COLO668 (cell line): ENCODE results near the gene C10orf95.

Experiments
- DNase-seq: peaks from one replicate; lab custom pipeline; 2025; ENCODE audit not compliant: unreplicated experiment; lab: John Stamatoyannopoulos, UW

The C10orf95 gene

DNA sequence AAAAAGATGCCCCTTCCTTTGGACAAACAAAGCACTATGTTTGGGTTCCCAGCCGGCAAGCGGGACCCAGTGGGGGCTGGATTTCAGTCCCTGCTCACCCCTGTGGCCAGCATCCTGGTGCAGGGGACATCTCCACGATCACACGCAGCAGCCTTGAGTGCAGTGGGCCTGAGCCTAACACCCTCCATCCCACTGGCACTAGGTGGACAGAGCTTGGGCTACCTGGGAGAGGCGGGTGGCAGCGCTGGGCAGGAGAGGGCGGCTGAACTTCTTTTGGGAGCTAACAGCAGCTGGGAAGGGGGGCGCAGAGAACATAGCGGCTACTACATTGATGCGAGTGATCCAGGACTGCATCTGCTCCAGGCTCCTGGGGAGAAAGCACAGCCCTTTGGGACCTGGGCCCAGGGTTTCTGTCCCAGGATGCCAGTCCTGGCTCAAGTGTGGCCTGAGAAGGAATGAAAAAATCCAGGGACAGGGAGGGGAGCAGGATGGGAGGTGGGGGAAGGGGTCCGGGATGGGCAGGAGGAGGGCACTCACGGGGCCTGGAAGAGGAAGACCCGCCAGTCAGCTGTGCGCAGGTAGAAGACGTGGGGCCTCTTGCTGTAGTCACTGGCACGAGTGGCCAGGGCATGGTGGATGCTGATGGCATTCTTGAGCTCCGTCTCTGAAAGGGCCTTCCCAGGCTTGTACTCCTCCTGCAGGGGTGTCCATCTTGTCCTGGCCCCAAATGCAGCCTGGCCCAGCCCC, 46.8 kb downstream of the C10orf95 start:
- DNase-seq: no peak

DNA sequence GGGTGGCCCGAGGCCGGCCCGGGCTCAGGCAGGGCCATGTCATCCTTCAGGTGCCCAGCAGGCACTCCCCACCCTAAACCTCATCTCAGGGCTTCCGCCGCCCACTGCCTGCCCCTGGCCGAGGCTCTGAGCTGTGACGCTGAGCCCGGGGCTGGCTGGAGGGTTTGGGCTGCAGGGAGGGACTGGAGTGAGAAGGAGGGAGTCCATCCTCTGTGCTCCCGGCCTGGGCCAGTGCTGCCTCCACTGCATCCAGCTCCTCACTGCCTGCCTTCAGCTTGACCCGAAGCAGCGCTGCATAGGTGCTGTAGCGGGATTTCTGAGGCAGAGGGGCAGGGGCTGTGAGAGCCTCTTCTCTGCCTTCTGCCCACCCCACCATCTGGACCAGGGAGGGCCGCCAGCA, 48.2 kb downstream of the C10orf95 start:
- DNase-seq: no peak

DNA sequence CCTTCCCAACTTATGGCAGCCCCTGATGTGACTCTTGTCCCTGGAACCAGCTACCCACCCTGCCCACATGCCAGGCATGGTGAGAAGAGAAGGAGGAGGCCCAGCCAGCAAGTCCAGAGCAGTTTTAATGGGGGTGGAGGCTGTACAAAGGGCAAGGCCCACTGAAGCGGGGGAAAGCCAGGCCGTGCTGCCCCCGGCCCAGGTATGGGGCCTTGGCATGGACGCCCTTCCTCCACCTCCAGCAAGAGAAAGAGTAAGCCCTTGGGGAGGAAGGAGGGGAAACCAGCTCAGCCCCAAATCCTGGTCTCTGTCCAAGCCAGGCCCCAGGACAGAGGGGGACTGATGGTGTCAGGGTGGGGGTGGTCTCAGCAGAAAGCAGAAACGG, 48.8 kb downstream of the C10orf95 start:
- DNase-seq: no peak

DNA sequence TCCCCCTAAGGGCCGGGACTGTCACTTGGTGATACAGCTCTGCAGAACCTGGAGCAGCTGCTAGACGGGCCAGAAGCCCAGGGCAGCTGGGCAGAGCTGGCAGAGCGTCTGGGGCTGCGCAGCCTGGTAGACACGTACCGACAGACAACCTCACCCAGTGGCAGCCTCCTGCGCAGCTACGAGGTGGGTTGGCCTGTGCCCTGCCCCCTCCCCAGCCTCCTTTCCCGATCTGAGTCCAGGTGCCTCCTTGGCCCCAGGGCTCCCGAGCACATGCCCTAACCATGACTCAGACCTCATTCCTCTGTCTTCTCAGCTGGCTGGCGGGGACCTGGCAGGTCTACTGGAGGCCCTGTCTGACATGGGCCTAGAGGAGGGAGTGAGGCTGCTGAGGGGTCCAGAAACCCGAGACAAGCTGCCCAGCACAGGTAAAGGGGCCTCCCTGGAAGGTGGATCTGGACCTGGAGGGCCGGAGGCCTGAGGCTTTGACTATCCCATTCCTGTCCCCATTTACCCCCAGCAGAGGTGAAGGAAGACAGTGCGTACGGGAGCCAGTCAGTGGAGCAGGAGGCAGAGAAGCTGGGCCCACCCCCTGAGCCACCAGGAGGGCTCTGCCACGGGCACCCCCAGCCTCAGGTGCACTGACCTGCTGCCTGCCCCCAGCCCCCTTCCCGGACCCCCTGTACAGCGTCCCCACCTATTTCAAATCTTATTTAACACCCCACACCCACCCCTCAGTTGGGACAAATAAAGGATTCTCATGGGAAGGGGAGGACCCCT, 49.4 kb downstream of the C10orf95 start:
- DNase-seq: no peak

DNA sequence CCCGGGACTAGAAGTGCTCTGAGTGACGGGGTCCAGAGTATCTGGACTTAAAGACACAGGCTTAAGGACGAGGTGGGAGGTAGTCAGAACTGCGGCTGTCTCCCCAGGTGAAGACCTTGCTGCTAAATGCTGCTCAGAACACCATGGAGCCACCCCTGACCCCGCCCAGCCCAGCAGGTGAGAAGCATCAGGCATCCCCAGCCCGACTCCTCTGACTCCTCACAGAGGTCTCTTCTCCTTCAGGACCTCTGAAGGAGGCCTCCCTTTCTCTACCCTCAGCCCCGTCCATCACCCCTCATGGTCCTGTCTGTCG, 50.0 kb downstream of the C10orf95 start:
- no peak for DNase-seq

DNA sequence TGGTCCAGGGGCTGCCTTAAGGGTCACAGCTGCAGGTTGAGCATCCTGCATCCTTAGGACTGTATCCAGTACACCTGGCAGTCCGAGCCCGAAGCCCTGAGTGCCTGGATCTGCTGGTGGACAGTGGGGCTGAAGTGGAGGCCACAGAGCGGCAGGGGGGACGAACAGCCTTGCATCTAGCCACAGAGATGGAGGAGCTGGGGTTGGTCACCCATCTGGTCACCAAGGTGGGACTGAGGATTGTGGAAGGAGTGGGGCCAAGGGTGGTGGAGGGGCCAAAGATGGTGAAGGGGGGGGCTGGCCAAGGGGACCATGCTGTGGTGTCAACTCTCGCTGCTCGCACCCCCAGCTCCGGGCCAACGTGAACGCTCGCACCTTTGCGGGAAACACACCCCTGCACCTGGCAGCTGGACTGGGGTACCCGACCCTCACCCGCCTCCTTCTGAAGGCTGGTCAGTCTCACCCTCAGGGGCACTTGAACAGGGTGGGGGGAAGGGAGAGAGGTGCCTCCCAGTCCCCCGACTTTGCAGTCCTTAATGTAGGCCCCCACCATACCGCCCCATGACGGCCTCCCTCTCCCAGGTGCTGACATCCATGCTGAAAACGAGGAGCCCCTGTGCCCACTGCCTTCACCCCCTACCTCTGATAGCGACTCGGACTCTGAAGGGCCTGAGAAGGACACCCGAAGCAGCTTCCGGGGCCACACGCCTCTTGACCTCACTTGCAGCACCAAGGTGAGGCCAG, 50.6 kb downstream of the C10orf95 start:
- DNase-seq: no peak

DNA sequence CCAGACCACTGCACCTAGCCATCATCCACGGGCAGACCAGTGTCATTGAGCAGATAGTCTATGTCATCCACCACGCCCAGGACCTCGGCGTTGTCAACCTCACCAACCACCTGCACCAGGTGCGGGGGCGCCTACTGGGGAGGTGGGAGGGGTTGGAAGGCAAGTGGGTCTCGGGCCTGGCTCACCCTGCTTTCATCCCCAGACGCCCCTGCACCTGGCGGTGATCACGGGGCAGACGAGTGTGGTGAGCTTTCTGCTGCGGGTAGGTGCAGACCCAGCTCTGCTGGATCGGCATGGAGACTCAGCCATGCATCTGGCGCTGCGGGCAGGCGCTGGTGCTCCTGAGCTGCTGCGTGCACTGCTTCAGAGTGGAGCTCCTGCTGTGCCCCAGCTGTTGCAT, 51.3 kb downstream of the C10orf95 start:
- DNase-seq: peak; percentile 43
